Mesenchymal stem cell (in vitro differentiated cells and primary cell): Measurements from ENCODE around the gene COL4A2.
"Not testable (repeated sequence)": the region's sequence is repeated elsewhere in the genome, so short reads cannot be mapped to it uniquely, and the experiment has no call there.

Source experiments
- DNase-seq: peaks from one replicate; pipeline ENCODE4 v3.0.0-alpha.2; 2013
- H2AFZ ChIP-seq: one replicate; pipeline ENCODE4 v1.6.1; 2013; ENCODE audit warnings: low read depth, mild to moderate bottlenecking, control low read depth, inconsistent platforms, low read length, moderate library complexity
- H2AK5ac ChIP-seq: 2 replicates; pipeline ENCODE4 v1.6.1; 2013; ENCODE audit warnings: low read length, moderate library complexity, mild to moderate bottlenecking, inconsistent platforms; ENCODE audit not compliant: severe bottlenecking
- H2BK120ac ChIP-seq: one replicate; pipeline ENCODE4 v1.6.1; 2013; ENCODE audit warnings: low read depth, mild to moderate bottlenecking, inconsistent platforms, low read length, moderate library complexity
- H2BK12ac ChIP-seq, 2 experiments: one replicate each; pipeline ENCODE4 v1.6.1; 2013; ENCODE audit warnings: inconsistent platforms in 2 of 2, low read length in 2 of 2, mild to moderate bottlenecking in 2 of 2, moderate library complexity in 2 of 2, control low read depth in 1 of 2
- H2BK15ac ChIP-seq: one replicate; pipeline ENCODE4 v1.6.1; 2013; ENCODE audit warnings: mild to moderate bottlenecking, low read depth, inconsistent platforms; ENCODE audit not compliant: poor library complexity, severe bottlenecking
- H2BK5ac ChIP-seq: 2 replicates; pipeline ENCODE4 v1.6.1; 2013; ENCODE audit warnings: low read depth, mild to moderate bottlenecking, low read length, control low read depth, inconsistent platforms; ENCODE audit not compliant: poor library complexity, severe bottlenecking
- H3K14ac ChIP-seq, 2 experiments: one replicate each; pipeline ENCODE4 v1.6.1; 2013; ENCODE audit warnings: inconsistent platforms in 2 of 2, low read length in 2 of 2, control low read depth in 1 of 2, mild to moderate bottlenecking in 1 of 2, moderate library complexity in 1 of 2
- H3K18ac ChIP-seq, 2 experiments: one replicate each; pipeline ENCODE4 v1.6.1; 2013; ENCODE audit warnings: inconsistent platforms in 2 of 2, low read length in 2 of 2, control low read depth in 1 of 2, low read depth in 1 of 2, mild to moderate bottlenecking in 1 of 2
- H3K23ac ChIP-seq, 2 experiments: one replicate each; pipeline ENCODE4 v1.6.1; 2013; ENCODE audit warnings: inconsistent platforms in 2 of 2, low read length in 2 of 2, mild to moderate bottlenecking in 2 of 2, moderate library complexity in 2 of 2, control low read depth in 1 of 2
- H3K27ac ChIP-seq: 2 replicates; pipeline ENCODE4 v1.5.1; 2013; ENCODE audit warnings: mild to moderate bottlenecking, moderate library complexity, low read length, control low read depth, inconsistent platforms; ENCODE audit not compliant: poor library complexity, severe bottlenecking
- H3K27me3 ChIP-seq, 2 experiments: 2 replicates each; pipeline versions ENCODE4 v1.6.1 to v1.7.0; 2013; ENCODE audit warnings: low read length in 2 of 2, mild to moderate bottlenecking in 2 of 2, moderate library complexity in 2 of 2, control low read depth in 1 of 2, inconsistent platforms in 1 of 2; ENCODE audit not compliant: control insufficient read depth in 1 of 2, insufficient read depth in 1 of 2
- H3K36me3 ChIP-seq, 2 experiments: 2 replicates each; pipeline versions ENCODE4 v1.6.1 to v1.7.0; 2013; ENCODE audit warnings: low read length in 2 of 2, control low read depth in 1 of 2, inconsistent platforms in 1 of 2, low read depth in 1 of 2, mild to moderate bottlenecking in 1 of 2; ENCODE audit not compliant: insufficient read depth in 2 of 2, control insufficient read depth in 1 of 2
- H3K4ac ChIP-seq, 2 experiments: one replicate each; pipeline ENCODE4 v1.6.1; 2013; ENCODE audit warnings: inconsistent platforms in 2 of 2, low read length in 2 of 2, mild to moderate bottlenecking in 2 of 2, moderate library complexity in 2 of 2, control low read depth in 1 of 2, low read depth in 1 of 2
- H3K4me1 ChIP-seq: 2 replicates; pipeline ENCODE4 v1.6.1; 2013; ENCODE audit warnings: low read depth, low read length, control low read depth; ENCODE audit not compliant: control insufficient read depth, insufficient read depth
- H3K4me2 ChIP-seq: 2 replicates; pipeline ENCODE4 v1.6.1; 2013; ENCODE audit warnings: low read length, mild to moderate bottlenecking, inconsistent platforms; ENCODE audit not compliant: poor library complexity, severe bottlenecking
- H3K4me3 ChIP-seq, 2 experiments: 2 replicates each; pipeline versions ENCODE4 v1.5.1 to v1.7.0; 2013; ENCODE audit warnings: low read length in 2 of 2, mild to moderate bottlenecking in 2 of 2, control low read depth in 1 of 2, low read depth in 1 of 2; ENCODE audit not compliant: insufficient read depth in 1 of 2
- H3K79me1 ChIP-seq: replicated peaks from 2 replicates; pipeline ENCODE4 v1.6.1; 2013; ENCODE audit warnings: mild to moderate bottlenecking, control low read depth, low read length, inconsistent platforms; ENCODE audit not compliant: poor library complexity, severe bottlenecking
- H3K9ac ChIP-seq: 2 replicates; pipeline ENCODE4 v1.7.0; 2013; ENCODE audit warnings: mild to moderate bottlenecking, low read length, moderate library complexity
- H3K9me3 ChIP-seq: 2 replicates; pipeline ENCODE4 v1.7.0; 2013; ENCODE audit warnings: mild to moderate bottlenecking, low read length; ENCODE audit not compliant: control insufficient read depth
- H4K8ac ChIP-seq: one replicate; pipeline ENCODE4 v1.6.1; 2013; ENCODE audit warnings: inconsistent platforms, mild to moderate bottlenecking, low read length, moderate library complexity
- H4K91ac ChIP-seq: one replicate; pipeline ENCODE4 v1.6.1; 2013; ENCODE audit warnings: mild to moderate bottlenecking, low read length, inconsistent platforms
- WGBS: methylation state at CpG from one replicate; pipeline ENCODE4 v1.1.7; 2013; ENCODE audit warnings: mixed read lengths; 5-methylcytosine and 5-hydroxymethylcytosine counted together

Gene COL4A2

DNA sequence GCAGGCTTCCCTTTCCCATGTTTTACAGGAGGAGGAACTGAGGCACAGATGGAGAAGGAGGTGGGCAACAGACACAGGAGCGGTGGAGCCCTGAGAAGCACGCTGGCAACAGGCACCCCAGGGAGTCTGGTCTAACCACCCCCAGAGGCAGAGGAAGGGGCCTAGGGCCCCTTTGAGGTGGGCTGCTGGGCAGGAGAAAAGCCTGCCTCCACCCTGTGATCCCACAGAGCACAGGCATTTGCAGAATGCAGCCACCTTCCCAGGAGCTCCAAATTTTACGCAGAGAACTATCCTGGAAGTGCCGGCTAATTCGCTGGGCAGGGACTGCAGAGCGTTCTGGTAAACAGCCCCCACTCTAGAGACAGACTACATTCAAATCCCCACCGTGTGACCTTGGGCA lies 224.0 kb downstream of the COL4A2 start:
- Histone ChIP-seq H3K4ac (no peak overlapping the region), H2BK12ac (no peak overlapping the region), H2BK5ac (no peak overlapping the region), H3K36me3 (peaks cover 0 to 2% of the 10 kb centered on the region in 2 experiments), H4K8ac (no peak overlapping the region), H4K91ac (no peak overlapping the region), H3K18ac (no peak overlapping the region), H2AK5ac (no peak overlapping the region), H3K23ac (no peak overlapping the region), H3K14ac (no peak overlapping the region), H3K79me1 (peaks cover 3% of the 10 kb centered on the region), H2BK120ac (no peak overlapping the region), H3K4me3 (no peak overlapping the region), H3K27ac (no peak overlapping the region), H3K9me3 (no peaks in the 10 kb centered on the region), H3K4me1 (peaks cover 21% of the 10 kb centered on the region), H2AFZ (no peak overlapping the region), H3K9ac (no peak overlapping the region), H3K27me3 (peaks cover 0 to 9% of the 10 kb centered on the region in 2 experiments), H2BK15ac (no peak overlapping the region), H3K4me2 (no peak overlapping the region)
- 92% methylated on average over 7 of the region's 7 CpGs for WGBS
- no peak for DNase-seq

GRCh38 chr13:110531671-110532083 lies 224.6 kb downstream of the COL4A2 start:
- Histone ChIP-seq H3K27me3 (peaks cover 0 to 9% of the 10 kb centered on the region in 2 experiments), H3K4me3 (no peak overlapping the region), H3K4me2 (no peak overlapping the region), H3K9me3 (no peaks in the 10 kb centered on the region), H3K4ac (no peak overlapping the region), H2AFZ (no peak overlapping the region), H4K91ac (no peak overlapping the region), H2AK5ac (no peak overlapping the region), H3K4me1 (peaks cover 21% of the 10 kb centered on the region), H2BK120ac (no peak overlapping the region), H2BK5ac (no peak overlapping the region), H4K8ac (no peak overlapping the region), H2BK12ac (no peak overlapping the region), H3K79me1 (peaks cover 6% of the 10 kb centered on the region), H3K14ac (no peak overlapping the region), H2BK15ac (no peak overlapping the region), H3K27ac (no peak overlapping the region), H3K9ac (no peak overlapping the region), H3K23ac (no peak overlapping the region), H3K36me3 (peaks cover 0 to 2% of the 10 kb centered on the region in 2 experiments), H3K18ac (no peak overlapping the region)
- WGBS = 89% methylated on average over 8 of the region's 9 CpGs
- DNase-seq = no peak

DNA sequence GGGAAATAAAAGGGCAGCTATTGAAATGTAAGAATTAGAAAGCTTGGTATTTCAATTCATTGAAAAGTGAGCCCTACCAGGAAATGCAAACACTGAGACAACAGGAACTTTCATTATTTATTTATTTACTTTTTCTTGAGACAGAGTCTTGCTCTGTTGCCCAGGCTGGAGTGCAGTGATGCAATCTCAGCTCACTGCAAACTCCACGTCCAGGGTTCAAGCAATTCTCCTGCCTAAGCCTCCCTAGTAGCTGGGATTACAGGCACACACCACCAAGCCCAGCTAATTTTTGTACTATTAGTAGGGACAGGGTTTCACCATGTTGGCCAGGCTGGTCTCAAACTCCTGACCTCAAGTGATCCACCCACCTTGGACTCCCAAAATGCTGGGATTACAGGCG lies 225.2 kb downstream of the COL4A2 start:
- H3K4me2 ChIP-seq, H2AK5ac ChIP-seq, H3K27ac ChIP-seq, H3K79me1 ChIP-seq, H2AFZ ChIP-seq, H3K18ac ChIP-seq, H4K91ac ChIP-seq, H2BK5ac ChIP-seq, H3K4me3 ChIP-seq, H3K36me3 ChIP-seq, H4K8ac ChIP-seq, H2BK12ac ChIP-seq, H3K9me3 ChIP-seq, H3K4ac ChIP-seq, H3K9ac ChIP-seq, H2BK15ac ChIP-seq, DNase-seq, H3K23ac ChIP-seq, H2BK120ac ChIP-seq, H3K14ac ChIP-seq, H3K27me3 ChIP-seq: not testable (repeated sequence)
- 92% methylated on average over 2 of the region's 2 CpGs for WGBS
- peaks cover 19% of the 10 kb centered on the region for H3K4me1 ChIP-seq

- Histone ChIP-seq H4K91ac (no peak overlapping the region), H3K27ac (no peak overlapping the region), H2BK15ac (no peak overlapping the region), H2BK12ac (peak overlapping the region in 1 of 2 experiments; percentile 40), H3K27me3 (no peaks in the 10 kb centered on the region), H3K4me3 (no peak overlapping the region), H3K79me1 (peaks cover 6% of the 10 kb centered on the region), H3K9ac (no peak overlapping the region), H3K4me2 (no peak overlapping the region), H3K23ac (no peak overlapping the region), H2AK5ac (peak overlapping the region; percentile 21), H3K9me3 (no peaks in the 10 kb centered on the region), H3K4me1 (peaks cover 15% of the 10 kb centered on the region), H2AFZ (no peak overlapping the region), H2BK5ac (no peak overlapping the region), H3K18ac (no peak overlapping the region), H3K36me3 (peaks cover 0 to 2% of the 10 kb centered on the region in 2 experiments), H3K14ac (peak overlapping the region in 1 of 2 experiments; percentile 56), H3K4ac (no peak overlapping the region), H4K8ac (peak overlapping the region; percentile 7), H2BK120ac (no peak overlapping the region)
- 87% methylated on average over 16 of the region's 16 CpGs for WGBS
- no peak for DNase-seq
These were observed 226.9 kb downstream of the COL4A2 start for GRCh38 chr13:110533771-110534670.
